ENCODE measurements around the gene TSC1.
"Not testable (repeated sequence)": the region's sequence is repeated elsewhere in the genome, so short reads cannot be mapped to it uniquely, and the experiment has no call there.

The TSC1 gene

GRCh38 chr9:132944294-132945185 is at the start of gene TSC1:
TSS of gene TSC1 (minus strand) at chr9:132944616. CDS start at chr9:132928872, 15,744 bp downstream.
- peak; percentile 85 for DNase-seq

GRCh38 chr9:132993511-132993939 is 49.1 kb upstream of the TSC1 start:
- DNase-seq, result no peak

GRCh38 chr9:132991351-132992300 is 47.2 kb upstream of the TSC1 start:
- DNase-seq, result no peak

- no peak for DNase-seq
Observed at GRCh38 chr9:132990781-132991180, 46.4 kb upstream of the TSC1 start.

GRCh38 chr9:132989998-132990557 is 45.7 kb upstream of the TSC1 start:
- DNase-seq, result not testable (repeated sequence)

- no peak for DNase-seq
Observed at GRCh38 chr9:132989414-132989996, 45.1 kb upstream of the TSC1 start.

GRCh38 chr9:132989014-132989310 is 44.5 kb upstream of the TSC1 start:
- no peak for DNase-seq

- no peak for DNase-seq
Observed at GRCh38 chr9:132988244-132989013, 44.0 kb upstream of the TSC1 start.

GRCh38 chr9:132986640-132987620 is 42.5 kb upstream of the TSC1 start:
- DNase-seq, result no peak

GRCh38 chr9:132986114-132986513 is 41.7 kb upstream of the TSC1 start:
- DNase-seq, result no peak

GRCh38 chr9:132985489-132985888 is 41.1 kb upstream of the TSC1 start:
- no peak for DNase-seq

- no peak for DNase-seq
Observed at GRCh38 chr9:132985071-132985350, 40.6 kb upstream of the TSC1 start.

- DNase-seq, result no peak
Observed at GRCh38 chr9:132984202-132985070, 40.0 kb upstream of the TSC1 start.

- no peak for DNase-seq
Observed at GRCh38 chr9:132983491-132984201, 39.2 kb upstream of the TSC1 start.

GRCh38 chr9:132982458-132982857 is 38.0 kb upstream of the TSC1 start:
- no peak for DNase-seq

- DNase-seq, result no peak
Observed at GRCh38 chr9:132980157-132980556, 35.7 kb upstream of the TSC1 start.

- no peak for DNase-seq
Observed at GRCh38 chr9:132978451-132979131, 34.2 kb upstream of the TSC1 start, which contains the start of gene GFI1B. TSS of gene GFI1B (plus strand) at chr9:132978694. CDS start at chr9:132986679, 7,985 bp downstream.

GRCh38 chr9:132978112-132978450 is 33.7 kb upstream of the TSC1 start:
- DNase-seq, result no peak

GRCh38 chr9:132976571-132976970 is 32.2 kb upstream of the TSC1 start:
- DNase-seq, result no peak

Measured in NCI-H1048 (cell line).